Loucy (cell line): Measurements from ENCODE around the gene LEUTX.

Experiments used
- CTCF ChIP-seq: fragments of 200-600 bp; sonication (generic); conservative IDR thresholded peaks from 2 replicates; pipeline ENCODE4 v1.5.1; 2014; ENCODE audit warnings: mild to moderate bottlenecking, antibody characterized with exemption, low read length
- EZH2phosphoT487 ChIP-seq: fragments of 200-600 bp; IDR thresholded peaks from 2 replicates; pipeline ENCODE4 v1.6.1; 2018; ENCODE audit warnings: antibody characterized with exemption, mild to moderate bottlenecking, moderate library complexity, borderline replicate concordance

DNA sequence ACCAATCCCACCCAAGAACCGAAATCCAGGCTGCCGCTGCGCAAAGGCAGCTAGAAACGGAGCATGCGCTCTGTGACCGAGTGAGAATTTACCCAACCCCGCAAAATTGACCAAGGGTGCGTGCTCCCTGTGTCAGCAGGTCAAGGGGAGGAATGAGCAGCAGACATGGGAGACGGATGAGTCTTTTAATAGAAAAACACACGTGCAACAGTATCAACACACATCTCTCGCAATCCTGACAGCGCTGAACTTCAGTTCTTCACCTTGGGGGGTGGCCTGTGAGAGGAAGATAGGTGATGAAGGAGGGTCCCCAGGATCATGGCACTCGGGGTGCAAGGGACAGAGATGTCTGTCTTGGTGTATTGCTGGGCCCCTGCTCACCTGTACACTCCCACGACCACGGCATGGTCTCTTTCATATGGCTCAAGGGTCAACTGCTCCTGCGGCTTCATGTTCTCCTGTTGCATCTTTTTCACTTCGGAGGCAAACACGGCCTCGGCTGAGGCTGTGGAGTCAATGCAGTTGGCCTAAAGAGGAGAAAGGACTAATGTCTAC is 55.7 kb downstream of the LEUTX start:
- TF ChIP-seq CTCF (no peak), EZH2phosphoT487 (no peak)
